ENCODE data around the gene SH3RF1. TPM values are rescaled to one million over a fixed set of nuclear protein-coding genes. Genes with fewer than 3 reads are reported as not detected.
A peak's percentile ranks its signal among the peaks of the same experiment; 100 is the strongest.

SH3RF1 gene
- total RNA-seq, 1 experiment from 2014 or later: 59.5 TPM

GRCh38 chr4:169266661-169267060 lies 4.1 kb downstream of the SH3RF1 start:
- no peak for ATAC-seq
- Histone ChIP-seq H3K4me2 (ENCODE audit: low read length) (peak overlapping the region; percentile 29; the same call in 1 of the 2 replicates), H3K27me3 (ENCODE audit: insufficient read depth, low read length) (no peaks in the 10 kb centered on the region), H3K9me3 (ENCODE audit: control insufficient read depth in 1 of 2, insufficient read depth in 1 of 2, low read depth in 1 of 2, low read length in 2 of 2) (no peaks in the 10 kb centered on the region), H3K9me2 (ENCODE audit: insufficient read depth) (no peaks in the 10 kb centered on the region), H2AFZ (ENCODE audit: low read depth, low read length, poor library complexity, severe bottlenecking) (no peak overlapping the region), H4K20me1 (ENCODE audit: insufficient read depth) (no peaks in the 10 kb centered on the region; the same call in 1 of the 2 replicates), H3K4me3 (replicated peaks in 1 of 2; ENCODE audit: low read depth in 1 of 2, low read length in 2 of 2) (no peak overlapping the region), H3K79me2 (ENCODE audit: insufficient read depth, low read length) (peaks cover 90% of the 10 kb centered on the region), H3K4me1 (ENCODE audit: control insufficient read depth in 1 of 2, insufficient read depth in 2 of 2, low read length in 2 of 2) (peaks cover 18 to 53% of the 10 kb centered on the region in 2 experiments; a peak in 3 of 4 replicates), H3K27ac (ENCODE audit: low read depth, low read length) (no peak overlapping the region), H3K9ac (ENCODE audit: low read length) (no peak overlapping the region), H3K36me3 (ENCODE audit: control insufficient read depth in 1 of 2, insufficient read depth in 2 of 2, low read length in 2 of 2) (peaks cover 9 to 44% of the 10 kb centered on the region in 2 experiments)
- TF ChIP-seq ZFX (IDR thresholded peaks at IDR 0.05) (no peak), EGR1 (IDR thresholded peaks at IDR 0.05; ENCODE audit: low read depth) (no peak), SIN3A (IDR thresholded peaks at IDR 0.05; ENCODE audit: low read depth) (no peak), ZNF274 (IDR thresholded peaks at IDR 0.05; ENCODE audit: low read depth, low read length) (no peak), FOSL1 (IDR thresholded peaks at IDR 0.05; ENCODE audit: low read depth) (no peak), CBX3 (IDR thresholded peaks at IDR 0.05; ENCODE audit: low read depth) (no peak), RAD21 (IDR thresholded peaks at IDR 0.05; ENCODE audit: low read depth) (no peak), ZBTB33 (IDR thresholded peaks at IDR 0.05; ENCODE audit: extremely low read depth, insufficient replicate concordance, low read length) (no peak), SP1 (IDR thresholded peaks at IDR 0.05; ENCODE audit: low read depth) (no peak)
- TF ChIP-seq, protein P1, sequence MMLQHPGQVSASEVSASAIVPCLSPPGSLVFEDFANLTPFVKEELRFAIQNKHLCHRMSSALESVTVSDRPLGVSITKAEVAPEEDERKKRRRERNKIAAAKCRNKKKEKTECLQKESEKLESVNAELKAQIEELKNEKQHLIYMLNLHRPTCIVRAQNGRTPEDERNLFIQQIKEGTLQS (IDR thresholded peaks at IDR 0.05): no peak
- ChIA-PET POLR2A (interaction anchor here (0.6 to 1.6 kb wide), 2 partner anchors 11 to 87 kb away, joined by 3 read pairs; no protein-coding TSS in a partner anchor), CTCF (no interaction called here), RAD21 (ENCODE audit: low non-redundant PET in 1 of 2, low total read pairs in 2 of 2, uncharacterized antibody in 2 of 2, unreplicated experiment in 2 of 2) (no interaction called here)
- BruUV-seq (replicated peaks): no TSS peak
- no peak for DNase-seq (ENCODE audit: low read depth, low spot score)
- intact Hi-C loops (cut with micrococcal nuclease): loop anchor here (5.0 kb wide), 1 partner anchor 221 kb away; no protein-coding TSS in a partner anchor
